ENCODE results near the gene PCDHB8. TPM values are rescaled to one million over a fixed set of nuclear protein-coding genes. Genes with fewer than 3 reads are reported as not detected.
"Not testable (repeated sequence)": the region's sequence is repeated elsewhere in the genome, so short reads cannot be mapped to it uniquely, and the experiment has no call there.

Gene PCDHB8
- total RNA-seq, 2 donors from 2014 or later: not detected

DNA sequence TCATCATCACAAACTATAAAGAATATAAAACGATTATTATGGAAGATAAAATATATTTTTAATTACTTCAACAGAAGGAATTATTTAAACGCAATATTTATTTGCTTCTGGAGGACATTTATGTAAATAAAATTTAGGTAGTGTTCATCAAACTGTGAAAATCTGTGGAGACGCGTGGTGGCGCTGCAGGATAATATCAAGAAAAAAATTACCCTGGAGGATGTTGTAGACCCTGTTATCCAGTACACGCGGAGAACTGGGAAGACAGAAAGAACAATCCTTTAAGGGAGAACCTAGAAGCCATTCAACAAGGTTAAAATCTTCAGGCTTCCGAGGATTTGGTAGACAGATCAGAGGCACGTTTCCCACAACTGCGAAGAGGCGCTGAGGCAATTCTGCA is 30.9 kb downstream of the PCDHB8 start, which contains the start of gene PCDHB12:
PCDHB12 (plus strand) TSS at position 242 of the 400 bp plus-strand sequence. CDS start 189 bp downstream, outside the sequence.
- peaks cover 4 to 10% of the 10 kb centered on the region in 2 donors for H3K9me3 Mint-ChIP-seq
- ATAC-seq: no peak
- H3K36me3 Mint-ChIP-seq: peaks cover 17 to 23% of the 10 kb centered on the region in 2 donors
- no peak within 1 kb of the TSS for H3K27ac Mint-ChIP-seq
- no peak for DNase-seq (ENCODE audit: low spot score in 2 of 2)

DNA sequence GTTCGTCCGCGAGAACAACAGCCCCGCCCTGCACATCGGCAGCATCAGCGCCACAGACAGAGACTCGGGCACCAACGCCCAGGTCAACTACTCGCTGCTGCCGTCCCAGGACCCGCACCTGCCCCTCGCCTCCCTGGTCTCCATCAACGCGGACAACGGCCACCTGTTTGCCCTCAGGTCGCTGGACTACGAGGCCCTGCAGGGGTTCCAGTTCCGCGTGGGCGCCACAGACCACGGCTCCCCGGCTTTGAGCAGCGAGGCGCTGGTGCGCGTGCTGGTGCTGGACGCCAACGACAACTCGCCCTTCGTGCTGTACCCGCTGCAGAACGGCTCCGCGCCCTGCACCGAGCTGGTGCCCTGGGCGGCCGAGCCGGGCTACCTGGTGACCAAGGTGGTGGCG is 32.7 kb downstream of the PCDHB8 start:
- H3K27ac Mint-ChIP-seq; DNase-seq (ENCODE audit: low spot score in 2 of 2); ATAC-seq: not testable (repeated sequence)
- peaks cover 12 to 14% of the 10 kb centered on the region in 2 donors for H3K9me3 Mint-ChIP-seq
- peaks cover 27 to 32% of the 10 kb centered on the region in 2 donors for H3K36me3 Mint-ChIP-seq

- not testable (repeated sequence) for ATAC-seq; H3K27ac Mint-ChIP-seq; DNase-seq (ENCODE audit: low spot score in 2 of 2)
- Mint-ChIP-seq H3K9me3 (peaks cover 13 to 14% of the 10 kb centered on the region in 2 donors), H3K36me3 (peaks cover 30 to 34% of the 10 kb centered on the region in 2 donors)
Measured at GRCh38 chr5:141210849-141211248, 33.3 kb downstream of the PCDHB8 start.

GRCh38 chr5:141213656-141214339 is 36.2 kb downstream of the PCDHB8 start, which contains the start of gene PCDHB13:
Gene PCDHB13 (plus strand): TSS chr5:141213919. CDS start chr5:141214124, 205 bp downstream.
- Mint-ChIP-seq H3K36me3 (peaks cover 38 to 45% of the 10 kb centered on the region in 2 donors), H3K9me3 (peaks cover 17 to 19% of the 10 kb centered on the region in 2 donors)
- not testable (repeated sequence) for ATAC-seq; DNase-seq (ENCODE audit: low spot score in 2 of 2); H3K27ac Mint-ChIP-seq

- H3K27ac Mint-ChIP-seq; ATAC-seq; DNase-seq (ENCODE audit: low spot score in 2 of 2): not testable (repeated sequence)
- peaks cover 19 to 22% of the 10 kb centered on the region in 2 donors for H3K9me3 Mint-ChIP-seq
- peaks cover 31 to 43% of the 10 kb centered on the region in 2 donors for H3K36me3 Mint-ChIP-seq
Measured at GRCh38 chr5:141214583-141214982, 37.0 kb downstream of the PCDHB8 start.

GRCh38 chr5:141215504-141215903 is 37.9 kb downstream of the PCDHB8 start:
- DNase-seq (ENCODE audit: low spot score in 2 of 2); ATAC-seq: not testable (repeated sequence)
- H3K36me3 Mint-ChIP-seq: peaks cover 32 to 45% of the 10 kb centered on the region in 2 donors

DNA sequence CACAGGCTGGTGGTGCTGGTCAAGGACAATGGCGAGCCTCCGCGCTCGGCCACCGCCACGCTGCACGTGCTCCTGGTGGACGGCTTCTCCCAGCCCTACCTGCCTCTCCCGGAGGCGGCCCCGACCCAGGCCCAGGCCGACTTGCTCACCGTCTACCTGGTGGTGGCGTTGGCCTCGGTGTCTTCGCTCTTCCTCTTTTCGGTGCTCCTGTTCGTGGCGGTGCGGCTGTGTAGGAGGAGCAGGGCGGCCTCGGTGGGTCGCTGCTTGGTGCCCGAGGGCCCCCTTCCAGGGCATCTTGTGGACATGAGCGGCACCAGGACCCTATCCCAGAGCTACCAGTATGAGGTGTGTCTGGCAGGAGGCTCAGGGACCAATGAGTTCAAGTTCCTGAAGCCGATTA is 38.4 kb downstream of the PCDHB8 start:
- peaks cover 25 to 28% of the 10 kb centered on the region in 2 donors for H3K9me3 Mint-ChIP-seq
- H3K36me3 Mint-ChIP-seq: peaks cover 29 to 44% of the 10 kb centered on the region in 2 donors
- not testable (repeated sequence) for DNase-seq (ENCODE audit: low spot score in 2 of 2); H3K27ac Mint-ChIP-seq; ATAC-seq

More at GRCh38 chr5:141215504-141215903, 37.9 kb downstream of the PCDHB8 start:
- H3K9me3 Mint-ChIP-seq: peaks cover 23 to 30% of the 10 kb centered on the region in 2 donors
- H3K27ac Mint-ChIP-seq: not testable (repeated sequence)

DNA sequence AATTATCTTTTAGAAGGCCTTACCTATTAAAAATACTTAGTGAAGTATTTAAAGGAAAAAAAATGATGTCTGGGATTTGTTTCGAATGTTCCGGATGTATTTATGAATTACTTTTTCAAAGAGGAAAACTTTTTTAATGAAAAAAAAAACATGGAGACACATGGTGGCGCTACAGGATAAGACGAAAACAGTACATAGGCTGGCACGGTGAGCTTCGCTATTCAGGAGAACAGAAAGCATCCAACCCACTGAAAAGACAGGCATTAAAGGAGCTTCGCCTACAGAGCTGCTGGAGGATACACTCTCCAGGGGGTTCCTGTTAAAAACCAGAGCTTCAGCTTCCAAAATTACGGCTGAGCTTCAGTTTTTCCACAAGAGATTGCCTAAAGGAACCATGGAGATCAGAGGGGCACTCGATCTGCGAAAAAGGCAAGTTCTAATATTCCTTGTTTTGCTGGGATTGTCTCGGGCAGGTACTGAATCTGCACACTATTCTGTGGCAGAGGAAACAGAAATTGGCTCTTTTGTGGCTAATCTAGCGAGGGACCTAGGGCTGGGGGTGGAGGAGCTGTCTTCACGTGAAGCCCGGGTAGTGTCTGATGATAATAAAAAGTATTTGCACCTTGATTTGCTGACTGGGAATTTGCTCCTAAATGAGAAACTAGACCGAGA is 45.7 kb downstream of the PCDHB8 start, which contains the start of gene PCDHB14:
PCDHB14 (plus strand) TSS at position 232 of the 672 bp plus-strand sequence; CDS start at position 395, 163 bp downstream.
- no peak for ATAC-seq
- H3K36me3 Mint-ChIP-seq: peaks cover 18 to 46% of the 10 kb centered on the region in 2 donors

DNA sequence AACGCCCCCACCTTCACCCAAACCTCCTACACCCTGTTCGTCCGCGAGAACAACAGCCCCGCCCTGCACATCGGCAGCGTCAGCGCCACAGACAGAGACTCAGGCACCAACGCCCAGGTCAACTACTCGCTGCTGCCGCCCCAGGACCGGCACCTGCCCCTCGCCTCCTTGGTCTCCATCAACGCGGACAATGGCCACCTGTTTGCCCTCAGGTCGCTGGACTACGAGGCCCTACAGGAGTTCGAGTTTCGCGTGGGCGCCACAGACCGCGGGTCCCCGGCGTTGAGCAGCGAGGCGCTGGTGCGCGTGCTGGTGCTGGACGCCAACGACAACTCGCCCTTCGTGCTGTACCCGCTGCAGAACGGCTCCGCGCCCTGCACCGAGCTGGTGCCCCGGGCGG is 47.3 kb downstream of the PCDHB8 start:
- Mint-ChIP-seq H3K36me3 (peaks cover 18 to 36% of the 10 kb centered on the region in 2 donors), H3K9me3 (peaks cover 16 to 20% of the 10 kb centered on the region in 2 donors)
- H3K27ac Mint-ChIP-seq; ATAC-seq; DNase-seq (ENCODE audit: low spot score in 2 of 2): not testable (repeated sequence)

More for the DNA sequence above, 45.7 kb downstream of the PCDHB8 start, which contains the start of gene PCDHB14:
- H3K9me3 Mint-ChIP-seq: peaks cover 17 to 21% of the 10 kb centered on the region in 2 donors
- no peak for DNase-seq (ENCODE audit: low spot score in 2 of 2)
- H3K27ac Mint-ChIP-seq: no peak within 1 kb of the TSS

- ATAC-seq: not testable (repeated sequence)
- H3K9me3 Mint-ChIP-seq: peaks cover 12 to 14% of the 10 kb centered on the region in 2 donors
Measured at GRCh38 chr5:141225421-141225820, 47.8 kb downstream of the PCDHB8 start.

More at GRCh38 chr5:141225421-141225820, 47.8 kb downstream of the PCDHB8 start:
- not testable (repeated sequence) for H3K27ac Mint-ChIP-seq; DNase-seq (ENCODE audit: low spot score in 2 of 2)
- peaks cover 12 to 30% of the 10 kb centered on the region in 2 donors for H3K36me3 Mint-ChIP-seq

Other genes with a start within 250 kb of the PCDHB8 start
- not detected for gene PCDHAC2, start 211.3 kb upstream of the PCDHB8 start, total RNA-seq
- not detected for gene PCDHB1, start 126.4 kb upstream of the PCDHB8 start, total RNA-seq
- gene PCDHB2, start 83.2 kb upstream of the PCDHB8 start, total RNA-seq: not detected
- gene PCDHB3, start 77.3 kb upstream of the PCDHB8 start, total RNA-seq: not detected
- gene PCDHB4, start 56.0 kb upstream of the PCDHB8 start, total RNA-seq: not detected
- gene PCDHB5, start 42.6 kb upstream of the PCDHB8 start, total RNA-seq: under 1 TPM in 1 of 2 donors, not detected in 1; 0.08 TPM
- gene PCDHB6, start 27.7 kb upstream of the PCDHB8 start, total RNA-seq: not detected
- gene PCDHB7, start 5.1 kb upstream of the PCDHB8 start, total RNA-seq: not detected
- not detected for gene PCDHB16, start 4.6 kb downstream of the PCDHB8 start, total RNA-seq
- not detected for gene PCDHB9, start 9.4 kb downstream of the PCDHB8 start, total RNA-seq
- gene PCDHB10, start 14.6 kb downstream of the PCDHB8 start, total RNA-seq: not detected
- not detected for gene PCDHB11, start 21.8 kb downstream of the PCDHB8 start, total RNA-seq
- not detected for gene PCDHB12, start 30.9 kb downstream of the PCDHB8 start, total RNA-seq
- gene PCDHB13, start 36.1 kb downstream of the PCDHB8 start, total RNA-seq: not detected
- not detected for gene PCDHB14, start 45.6 kb downstream of the PCDHB8 start, total RNA-seq
- gene PCDHB15, start 67.6 kb downstream of the PCDHB8 start, total RNA-seq: not detected
- gene SLC25A2, start 126.3 kb downstream of the PCDHB8 start, total RNA-seq: under 1 TPM in 1 of 2 donors, not detected in 1; 0.23 TPM
- 10 to 100 TPM; 44.7 to 46.7 TPM for gene TAF7, start 143.0 kb downstream of the PCDHB8 start, total RNA-seq
- under 1 TPM in 1 of 2 donors, not detected in 1; 0.11 TPM for gene PCDHGA1, start 152.7 kb downstream of the PCDHB8 start, total RNA-seq
- not detected for gene PCDHGA2, start 161.0 kb downstream of the PCDHB8 start, total RNA-seq
- not detected for gene PCDHGA3, start 166.0 kb downstream of the PCDHB8 start, total RNA-seq
- not detected for gene PCDHGB1, start 172.3 kb downstream of the PCDHB8 start, total RNA-seq
- not detected for gene PCDHGA4, start 177.2 kb downstream of the PCDHB8 start, total RNA-seq
- gene PCDHGB2, start 182.2 kb downstream of the PCDHB8 start, total RNA-seq: under 1 TPM; 0.12 to 0.20 TPM
- gene PCDHGA5, start 186.4 kb downstream of the PCDHB8 start, total RNA-seq: under 1 TPM in 1 of 2 donors, not detected in 1; 0.09 TPM
- under 1 TPM; 0.09 to 0.14 TPM for gene PCDHGB3, start 192.5 kb downstream of the PCDHB8 start, total RNA-seq
- gene PCDHGA6, start 196.1 kb downstream of the PCDHB8 start, total RNA-seq: under 1 TPM; 0.08 to 0.09 TPM
- not detected for gene PCDHGA7, start 205.0 kb downstream of the PCDHB8 start, total RNA-seq
- gene PCDHGB4, start 209.9 kb downstream of the PCDHB8 start, total RNA-seq: not detected
- not detected for gene PCDHGA8, start 214.8 kb downstream of the PCDHB8 start, total RNA-seq
- under 1 TPM in 1 of 2 donors, not detected in 1; 0.12 TPM for gene PCDHGB5, start 220.2 kb downstream of the PCDHB8 start, total RNA-seq
- under 1 TPM in 1 of 2 donors, not detected in 1; 0.23 TPM for gene PCDHGA9, start 225.0 kb downstream of the PCDHB8 start, total RNA-seq
- gene PCDHGB6, start 230.2 kb downstream of the PCDHB8 start, total RNA-seq: under 1 TPM in 1 of 2 donors, not detected in 1; 0.08 TPM
- gene PCDHGA10, start 235.2 kb downstream of the PCDHB8 start, total RNA-seq: not detected
- under 1 TPM in 1 of 2 donors, not detected in 1; 0.08 TPM for gene PCDHGB7, start 239.9 kb downstream of the PCDHB8 start, total RNA-seq
- under 1 TPM; 0.09 to 0.14 TPM for gene PCDHGA11, start 243.3 kb downstream of the PCDHB8 start, total RNA-seq